Stimulated activated effector memory CD8-positive, alpha-beta T cell treated with anti-CD3 and anti-CD28 coated beads, Interleukin-12 subunit alpha, Interleukin-12 subunit beta, amount 100 ng/mL, for 72 hours (primary cell): ENCODE measurements around the gene CCNY.

Experiments
- ATAC-seq: fragments of 150-1000 bp; cut with Tn5 transposase; 2 replicates; pipeline ENCODE4 v1.10.0; 2021
- DNase-seq, 2 donors: peaks; one replicate each; pipeline ENCODE4 v3.0.0; 2021 to 2022; ENCODE audit warnings: low spot score in 2 of 2
- H3K27ac Mint-ChIP-seq: one replicate; pipeline ENCODE4 v1.8.0; 2022; ENCODE audit warnings: mild to moderate bottlenecking, mixed read lengths
- H3K36me3 Mint-ChIP-seq: one replicate; pipeline ENCODE4 v1.8.0; 2022; ENCODE audit warnings: mild to moderate bottlenecking, mixed read lengths
- H3K4me1 Mint-ChIP-seq: one replicate; pipeline ENCODE4 v1.8.0; 2022; ENCODE audit warnings: mixed read lengths
- H3K4me3 Mint-ChIP-seq: one replicate; pipeline ENCODE4 v1.8.0; 2022; ENCODE audit warnings: mild to moderate bottlenecking, mixed read lengths
- H3K9me3 Mint-ChIP-seq: one replicate; pipeline ENCODE4 v1.8.0; 2022; ENCODE audit warnings: mixed read lengths

The CCNY gene

GRCh38 chr10:35546824-35547225 is 210.5 kb downstream of the CCNY start:
- peaks cover 19% of the 10 kb centered on the region for H3K4me1 Mint-ChIP-seq
- no peak for DNase-seq
- no peak overlapping the region for H3K4me3 Mint-ChIP-seq
- no peaks in the 10 kb centered on the region for H3K9me3 Mint-ChIP-seq
- no peak for ATAC-seq
- no peak overlapping the region for H3K27ac Mint-ChIP-seq
- peaks cover 7% of the 10 kb centered on the region for H3K36me3 Mint-ChIP-seq

- peak overlapping the region; percentile 6 for H3K27ac Mint-ChIP-seq
- ATAC-seq = no peak
- H3K36me3 Mint-ChIP-seq = peaks cover 30% of the 10 kb centered on the region
Observed at GRCh38 chr10:35552650-35553342, 216.5 kb downstream of the CCNY start.

GRCh38 chr10:35554036-35554435 is 217.7 kb downstream of the CCNY start:
- Mint-ChIP-seq H3K27ac (peak overlapping the region; percentile 64), H3K4me3 (no peak overlapping the region), H3K36me3 (peaks cover 30% of the 10 kb centered on the region), H3K9me3 (no peaks in the 10 kb centered on the region), H3K4me1 (peaks cover 24% of the 10 kb centered on the region)
- DNase-seq (no peak), ATAC-seq (no peak)

More at GRCh38 chr10:35552650-35553342, 216.5 kb downstream of the CCNY start:
- Mint-ChIP-seq H3K4me3 (no peak overlapping the region), H3K9me3 (no peaks in the 10 kb centered on the region), H3K4me1 (peaks cover 18% of the 10 kb centered on the region)
- DNase-seq = no peak

GRCh38 chr10:35554461-35555056 is 218.2 kb downstream of the CCNY start:
- no peak for ATAC-seq
- DNase-seq = no peak
- H3K27ac Mint-ChIP-seq = peak overlapping the region; percentile 64
- H3K4me1 Mint-ChIP-seq = peaks cover 24% of the 10 kb centered on the region
- H3K36me3 Mint-ChIP-seq = peaks cover 30% of the 10 kb centered on the region
- H3K9me3 Mint-ChIP-seq = no peaks in the 10 kb centered on the region
- no peak overlapping the region for H3K4me3 Mint-ChIP-seq

GRCh38 chr10:35555962-35556930 is 219.9 kb downstream of the CCNY start:
- H3K27ac Mint-ChIP-seq = no peak overlapping the region
- H3K9me3 Mint-ChIP-seq = no peaks in the 10 kb centered on the region
- peaks cover 27% of the 10 kb centered on the region for H3K36me3 Mint-ChIP-seq
- no peak overlapping the region for H3K4me3 Mint-ChIP-seq
- ATAC-seq = no peak
- H3K4me1 Mint-ChIP-seq = peaks cover 12% of the 10 kb centered on the region
- no peak for DNase-seq

- DNase-seq = no peak
- H3K4me1 Mint-ChIP-seq = peaks cover 6% of the 10 kb centered on the region
- H3K36me3 Mint-ChIP-seq = peaks cover 19% of the 10 kb centered on the region
- no peak overlapping the region for H3K4me3 Mint-ChIP-seq
- no peaks in the 10 kb centered on the region for H3K9me3 Mint-ChIP-seq
- no peak for ATAC-seq
- no peak overlapping the region for H3K27ac Mint-ChIP-seq
Observed at GRCh38 chr10:35558276-35558675, 222.0 kb downstream of the CCNY start.

- H3K36me3 Mint-ChIP-seq = peaks cover 20% of the 10 kb centered on the region
- H3K9me3 Mint-ChIP-seq = no peaks in the 10 kb centered on the region
- peaks cover 9% of the 10 kb centered on the region for H3K4me1 Mint-ChIP-seq
- DNase-seq (no peak), ATAC-seq (no peak)
- H3K4me3 Mint-ChIP-seq = no peak overlapping the region
- H3K27ac Mint-ChIP-seq = peak overlapping the region; percentile 5
Observed at GRCh38 chr10:35559416-35559815, 223.1 kb downstream of the CCNY start.

GRCh38 chr10:35561715-35562114 is 225.4 kb downstream of the CCNY start:
- peaks cover 18% of the 10 kb centered on the region for H3K4me1 Mint-ChIP-seq
- no peaks in the 10 kb centered on the region for H3K9me3 Mint-ChIP-seq
- H3K4me3 Mint-ChIP-seq = no peak overlapping the region
- ATAC-seq (no peak), DNase-seq (no peak)
- no peak overlapping the region for H3K27ac Mint-ChIP-seq
- peaks cover 33% of the 10 kb centered on the region for H3K36me3 Mint-ChIP-seq

- Mint-ChIP-seq H3K4me3 (no peak overlapping the region), H3K4me1 (peaks cover 18% of the 10 kb centered on the region)
Observed at GRCh38 chr10:35562427-35562826, 226.1 kb downstream of the CCNY start.

GRCh38 chr10:35563261-35563891 is 227.1 kb downstream of the CCNY start:
- peaks cover 35% of the 10 kb centered on the region for H3K36me3 Mint-ChIP-seq
- no peaks in the 10 kb centered on the region for H3K9me3 Mint-ChIP-seq
- no peak overlapping the region for H3K4me3 Mint-ChIP-seq
- peaks cover 12% of the 10 kb centered on the region for H3K4me1 Mint-ChIP-seq
- H3K27ac Mint-ChIP-seq = no peak overlapping the region
- ATAC-seq (no peak), DNase-seq (peak; percentile 24 to 60)

More at GRCh38 chr10:35562427-35562826, 226.1 kb downstream of the CCNY start:
- H3K9me3 Mint-ChIP-seq = no peaks in the 10 kb centered on the region
- peaks cover 33% of the 10 kb centered on the region for H3K36me3 Mint-ChIP-seq
- ATAC-seq = no peak
- H3K27ac Mint-ChIP-seq = no peak overlapping the region
- no peak for DNase-seq

- H3K36me3 Mint-ChIP-seq = peaks cover 46% of the 10 kb centered on the region
- H3K27ac Mint-ChIP-seq = peak overlapping the region; percentile 68
- no peak for ATAC-seq
- no peak for DNase-seq
- H3K9me3 Mint-ChIP-seq = no peaks in the 10 kb centered on the region
- peaks cover 12% of the 10 kb centered on the region for H3K4me1 Mint-ChIP-seq
- no peak overlapping the region for H3K4me3 Mint-ChIP-seq
Observed at GRCh38 chr10:35564341-35564968, 228.1 kb downstream of the CCNY start.

- no peak for ATAC-seq
- no peaks in the 10 kb centered on the region for H3K9me3 Mint-ChIP-seq
- H3K4me1 Mint-ChIP-seq = peaks cover 12% of the 10 kb centered on the region
- H3K36me3 Mint-ChIP-seq = peaks cover 53% of the 10 kb centered on the region
- peak overlapping the region; percentile 68 for H3K27ac Mint-ChIP-seq
- DNase-seq = no peak
- no peak overlapping the region for H3K4me3 Mint-ChIP-seq
Observed at GRCh38 chr10:35565602-35566081, 229.3 kb downstream of the CCNY start.

GRCh38 chr10:35567951-35568350 is 231.6 kb downstream of the CCNY start:
- Mint-ChIP-seq H3K9me3 (no peaks in the 10 kb centered on the region), H3K4me1 (peaks cover 12% of the 10 kb centered on the region), H3K27ac (no peak overlapping the region), H3K4me3 (no peak overlapping the region), H3K36me3 (peaks cover 71% of the 10 kb centered on the region)
- no peak for ATAC-seq
- DNase-seq = no peak

- Mint-ChIP-seq H3K4me3 (no peak overlapping the region), H3K36me3 (peaks cover 67% of the 10 kb centered on the region), H3K9me3 (no peaks in the 10 kb centered on the region), H3K4me1 (peaks cover 12% of the 10 kb centered on the region), H3K27ac (no peak overlapping the region)
- ATAC-seq = no peak
- DNase-seq = no peak
Observed at GRCh38 chr10:35568483-35569015, 232.2 kb downstream of the CCNY start.
